Measurements from ENCODE around the gene CAPN11. TPM values are rescaled to one million over a fixed set of nuclear protein-coding genes. Genes with fewer than 3 reads are reported as not detected.

Gene CAPN11
- total and polyA plus RNA-seq, 7 donors: 0.05 to 0.32 (median 0.13) TPM; not detected in 3

- Histone ChIP-seq H3K27me3 (ENCODE audit: insufficient read depth in 3 of 3, low read length in 2 of 3) (no peaks in the 10 kb centered on the region), H3K4me3 (no peak overlapping the region), H3K9me3 (no peaks in the 10 kb centered on the region), H3K4me1 (peaks cover 3% of the 10 kb centered on the region), H3K27ac (peak overlapping the region; percentile 2), H3K36me3 (ENCODE audit: insufficient read depth in 1 of 2, low read depth in 1 of 2) (no peaks in the 10 kb centered on the region)
- no peak for TF ChIP-seq CTCF (IDR thresholded peaks at IDR 0.05)
- 88 to 94% (median 91%) methylated on average over 3 of the region's 3 CpGs for WGBS, 3 donors
- ATAC-seq (peak in 1 of 4 donors; percentile 25), DNase-seq (no peak)
- intact Hi-C loops (cut with DNase I): no loop called here
Measured at GRCh38 chr6:44201200-44201599, 42.6 kb downstream of the CAPN11 start.

GRCh38 chr6:44201638-44202303 is 43.2 kb downstream of the CAPN11 start:
- H3K9me3 ChIP-seq: no peaks in the 10 kb centered on the region
- H3K4me1 ChIP-seq: peaks cover 3% of the 10 kb centered on the region
- H3K4me3 ChIP-seq: no peak overlapping the region
- H3K27ac ChIP-seq: peak overlapping the region; percentile 2
- no peaks in the 10 kb centered on the region for H3K27me3 ChIP-seq (ENCODE audit: insufficient read depth in 3 of 3, low read length in 2 of 3)
- no peak for DNase-seq
- intact Hi-C loops (cut with DNase I): no loop called here
- H3K36me3 ChIP-seq (ENCODE audit: insufficient read depth in 1 of 2, low read depth in 1 of 2): no peaks in the 10 kb centered on the region
- 55 to 67% (median 59%) methylated on average over 11 of the region's 11 CpGs for WGBS, 3 donors
- TF ChIP-seq CTCF (IDR thresholded peaks at IDR 0.05): no peak
- ATAC-seq: peak in 1 of 4 donors; percentile 19

GRCh38 chr6:44202332-44202971 is 43.8 kb downstream of the CAPN11 start:
- no peak for TF ChIP-seq CTCF (IDR thresholded peaks at IDR 0.05)
- DNase-seq: no peak
- Histone ChIP-seq H3K4me1 (peaks cover 3% of the 10 kb centered on the region), H3K9me3 (no peaks in the 10 kb centered on the region), H3K27ac (peak overlapping the region; percentile 53), H3K27me3 (ENCODE audit: insufficient read depth in 3 of 3, low read length in 2 of 3) (no peaks in the 10 kb centered on the region), H3K4me3 (no peak overlapping the region), H3K36me3 (ENCODE audit: insufficient read depth in 1 of 2, low read depth in 1 of 2) (no peaks in the 10 kb centered on the region)
- intact Hi-C loops (cut with DNase I): no loop called here
- ATAC-seq: peak in 1 of 4 donors; percentile 24
- 57 to 79% (median 75%) methylated on average over 4 of the region's 4 CpGs for WGBS, 3 donors

- Histone ChIP-seq H3K27me3 (ENCODE audit: insufficient read depth in 3 of 3, low read length in 2 of 3) (no peaks in the 10 kb centered on the region), H3K9me3 (no peaks in the 10 kb centered on the region), H3K4me1 (peaks cover 3% of the 10 kb centered on the region), H3K36me3 (ENCODE audit: insufficient read depth in 1 of 2, low read depth in 1 of 2) (no peaks in the 10 kb centered on the region), H3K4me3 (no peak overlapping the region), H3K27ac (peak overlapping the region; percentile 53)
- 57 to 63% (median 61%) methylated on average over 11 of the region's 11 CpGs for WGBS, 3 donors
- intact Hi-C loops (cut with DNase I): no loop called here
- ATAC-seq: no peak
- no peak for TF ChIP-seq CTCF (IDR thresholded peaks at IDR 0.05)
- no peak for DNase-seq
Measured at GRCh38 chr6:44202972-44203750, 44.5 kb downstream of the CAPN11 start.

Measured in psoas muscle (tissue), 8 donors.